Breast epithelium (tissue), 4 donors: ENCODE measurements around the gene PHAX. TPM values are rescaled to one million over a fixed set of nuclear protein-coding genes. Genes with fewer than 3 reads are reported as not detected.
"Not testable (repeated sequence)": the region's sequence is repeated elsewhere in the genome, so short reads cannot be mapped to it uniquely, and the experiment has no call there.

Experiments
- DNase-seq, 2 donors: peaks; one replicate each; pipeline ENCODE4 v3.0.0-alpha.2; 2019; ENCODE audit warnings: low spot score in 2 of 2
- H3K27ac ChIP-seq, 2 donors: fragments of 200-600 bp; sonication (generic) in 1 of 2; one replicate each; pipeline ENCODE4 v1.5.1; 2016 to 2019; ENCODE audit warnings: mild to moderate bottlenecking in 1 of 2
- H3K27me3 ChIP-seq, 2 donors: fragments of 200-600 bp; sonication (generic) in 1 of 2; one replicate each; pipeline versions ENCODE4 v1.5.1 to v1.6.0; 2017 to 2019; ENCODE audit warnings: control low read depth in 1 of 2, mild to moderate bottlenecking in 1 of 2
- H3K36me3 ChIP-seq: fragments of 200-600 bp; one replicate; pipeline ENCODE4 v1.5.1; 2019
- H3K4me1 ChIP-seq, 2 donors: fragments of 200-600 bp; sonication (generic); one replicate each; pipeline ENCODE4 v1.5.1; 2016 to 2019; ENCODE audit warnings: control low read depth in 1 of 2
- H3K4me3 ChIP-seq, 3 donors: fragments of 200-600 bp; sonication (generic); 1 replicate in 2 of 3; 2 replicates in 1 of 3; pipeline ENCODE4 v1.5.1; 2016 to 2019; ENCODE audit warnings: mild to moderate bottlenecking in 3 of 3, moderate library complexity in 2 of 3
- H3K9me3 ChIP-seq, 2 donors: fragments of 200-600 bp; sonication (generic) in 1 of 2; one replicate each; pipeline ENCODE4 v1.5.1; 2016 to 2019; ENCODE audit warnings: control low read depth in 1 of 2
- POLR2A ChIP-seq: fragments of 450-650 bp; IDR thresholded peaks from one replicate; pipeline ENCODE4 v1.6.1; 2016; ENCODE audit warnings: antibody characterized with exemption, mild to moderate bottlenecking, moderate library complexity
- POLR2AphosphoS5 ChIP-seq, 3 donors: sonication (generic); formaldehyde crosslinking; IDR thresholded peaks; one replicate each; pipeline ENCODE4 v1.6.1; 2017; ENCODE audit warnings: antibody characterized with exemption in 3 of 3
- intact Hi-C: fragments of 100-400 bp; cut with DNase I; formaldehyde crosslinking; loops from one replicate; pipeline ENCODE4 v1.15.1; 2023; ENCODE audit warnings: low total_unique reads
- total RNA-seq, 3 donors: library from RNA; depleted of rRNA; stranded (reverse); fragments of >200 nt; gene quantifications; one replicate each; pipeline ENCODE4 v1.1.0, GENCODE V29; 2016
- TF ChIP-seq, protein P1 (sequence below), 3 donors: fragments of 450-650 bp; IDR thresholded peaks; one replicate each; pipeline ENCODE4 v1.5.1; 2016 to 2017; ENCODE audit warnings: antibody characterized with exemption in 3 of 3, mild to moderate bottlenecking in 3 of 3, moderate library complexity in 3 of 3

PHAX gene
- total RNA-seq, 3 donors from 2014 or later: 44.9 to 58.7 (median 54.7) TPM

- H3K4me3 ChIP-seq: no peak overlapping the region
- no peaks in the 10 kb centered on the region for H3K4me1 ChIP-seq
- no peaks in the 10 kb centered on the region for H3K27me3 ChIP-seq
- intact Hi-C loops: no loop called here
- no peak for DNase-seq
- H3K36me3 ChIP-seq: no peaks in the 10 kb centered on the region
- no peak for TF ChIP-seq POLR2AphosphoS5 (IDR thresholded peaks at IDR 0.05)
- no peak for TF ChIP-seq POLR2A
- TF ChIP-seq, protein P1, sequence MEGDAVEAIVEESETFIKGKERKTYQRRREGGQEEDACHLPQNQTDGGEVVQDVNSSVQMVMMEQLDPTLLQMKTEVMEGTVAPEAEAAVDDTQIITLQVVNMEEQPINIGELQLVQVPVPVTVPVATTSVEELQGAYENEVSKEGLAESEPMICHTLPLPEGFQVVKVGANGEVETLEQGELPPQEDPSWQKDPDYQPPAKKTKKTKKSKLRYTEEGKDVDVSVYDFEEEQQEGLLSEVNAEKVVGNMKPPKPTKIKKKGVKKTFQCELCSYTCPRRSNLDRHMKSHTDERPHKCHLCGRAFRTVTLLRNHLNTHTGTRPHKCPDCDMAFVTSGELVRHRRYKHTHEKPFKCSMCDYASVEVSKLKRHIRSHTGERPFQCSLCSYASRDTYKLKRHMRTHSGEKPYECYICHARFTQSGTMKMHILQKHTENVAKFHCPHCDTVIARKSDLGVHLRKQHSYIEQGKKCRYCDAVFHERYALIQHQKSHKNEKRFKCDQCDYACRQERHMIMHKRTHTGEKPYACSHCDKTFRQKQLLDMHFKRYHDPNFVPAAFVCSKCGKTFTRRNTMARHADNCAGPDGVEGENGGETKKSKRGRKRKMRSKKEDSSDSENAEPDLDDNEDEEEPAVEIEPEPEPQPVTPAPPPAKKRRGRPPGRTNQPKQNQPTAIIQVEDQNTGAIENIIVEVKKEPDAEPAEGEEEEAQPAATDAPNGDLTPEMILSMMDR (IDR thresholded peaks at IDR 0.05): no peak
- no peaks in the 10 kb centered on the region for H3K9me3 ChIP-seq
- no peak overlapping the region for H3K27ac ChIP-seq
Observed at GRCh38 chr5:126615286-126615685, 14.5 kb downstream of the PHAX start.

- DNase-seq, intact Hi-C loops, H3K27ac ChIP-seq, H3K4me3 ChIP-seq, H3K4me1 ChIP-seq, H3K27me3 ChIP-seq, H3K9me3 ChIP-seq, H3K36me3 ChIP-seq: not testable (repeated sequence)
Observed at GRCh38 chr5:126617603-126618002, 16.9 kb downstream of the PHAX start.

DNA sequence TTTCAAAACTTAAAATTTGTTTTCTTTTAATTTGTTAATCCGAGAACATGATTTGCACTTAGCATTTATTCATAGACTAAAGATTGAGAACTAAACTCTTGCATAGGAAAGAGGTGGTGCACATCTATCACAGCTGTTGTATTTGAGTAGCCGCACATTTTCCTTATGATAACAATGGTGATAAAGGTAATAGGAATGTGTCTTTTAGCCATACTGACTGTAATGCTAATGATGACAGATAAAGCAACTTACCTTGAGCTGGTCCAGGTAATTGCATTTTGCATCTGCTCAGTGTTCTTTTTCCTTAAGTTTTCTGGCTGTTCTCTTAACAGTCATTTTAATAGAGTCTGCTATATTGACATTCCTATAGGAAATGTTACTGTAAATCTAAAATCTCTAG is 19.0 kb downstream of the PHAX start:
- Histone ChIP-seq H3K27ac (no peak overlapping the region), H3K9me3 (no peaks in the 10 kb centered on the region), H3K4me1 (no peaks in the 10 kb centered on the region), H3K36me3 (no peaks in the 10 kb centered on the region), H3K27me3 (no peaks in the 10 kb centered on the region), H3K4me3 (no peak overlapping the region)
- intact Hi-C loops: no loop called here
- DNase-seq: no peak
- no peak for TF ChIP-seq POLR2A

DNA sequence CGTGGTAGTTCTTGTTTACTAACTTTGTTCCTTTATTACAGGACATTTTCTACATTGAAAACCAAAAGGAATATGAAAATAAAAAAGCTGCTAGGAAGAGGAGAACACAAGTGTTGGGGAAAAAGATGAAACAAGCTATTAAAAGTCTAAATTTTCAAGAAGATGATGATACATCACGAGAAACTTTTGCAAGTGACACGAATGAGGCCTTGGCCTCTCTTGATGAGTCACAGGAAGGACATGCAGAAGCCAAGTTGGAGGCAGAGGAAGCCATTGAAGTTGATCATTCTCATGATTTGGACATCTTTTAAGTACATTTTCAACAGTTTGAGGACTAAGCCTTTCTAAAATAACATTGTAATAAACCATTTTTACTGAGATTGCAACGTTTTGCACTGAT is 23.8 kb downstream of the PHAX start:
- Histone ChIP-seq H3K27me3 (no peaks in the 10 kb centered on the region), H3K4me1 (no peaks in the 10 kb centered on the region), H3K27ac (peak overlapping the region; percentile 37 to 74), H3K9me3 (no peaks in the 10 kb centered on the region), H3K36me3 (no peaks in the 10 kb centered on the region), H3K4me3 (no peak overlapping the region)
- DNase-seq: no peak
- TF ChIP-seq POLR2A (no peak), POLR2AphosphoS5 (IDR thresholded peaks at IDR 0.05) (no peak)
- TF ChIP-seq, protein P1 (IDR thresholded peaks at IDR 0.05): no peak
- intact Hi-C loops: no loop called here

- no peaks in the 10 kb centered on the region for H3K27me3 ChIP-seq
- intact Hi-C loops: no loop called here
Observed at GRCh38 chr5:126628102-126628501, 27.4 kb downstream of the PHAX start.

DNA sequence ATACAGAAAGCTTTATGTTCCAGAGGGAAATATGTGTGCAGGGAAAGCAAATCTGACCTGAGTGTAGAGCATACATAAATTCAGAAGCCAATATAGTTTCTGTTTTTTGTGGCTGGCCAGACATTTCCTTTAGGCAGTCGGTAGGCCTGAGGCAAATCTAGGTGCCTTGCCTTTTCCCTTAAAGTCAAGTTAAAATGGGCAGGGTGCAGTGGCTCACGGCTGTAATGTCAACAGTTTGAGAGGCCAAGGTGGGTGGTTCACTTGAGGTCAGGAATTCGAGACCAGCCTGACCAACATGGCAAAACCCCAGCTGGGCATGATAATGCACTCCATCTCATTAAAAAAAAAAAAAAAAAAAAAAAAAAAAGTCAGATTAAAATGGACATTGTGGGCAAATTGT is 31.2 kb downstream of the PHAX start:
- intact Hi-C loops: no loop called here
- TF ChIP-seq, protein P1 (IDR thresholded peaks at IDR 0.05): no peak
- TF ChIP-seq POLR2AphosphoS5 (IDR thresholded peaks at IDR 0.05): no peak
- no peak for TF ChIP-seq POLR2A
- H3K4me1 ChIP-seq: no peaks in the 10 kb centered on the region
- H3K36me3 ChIP-seq: no peaks in the 10 kb centered on the region
- no peak overlapping the region for H3K27ac ChIP-seq
- no peak overlapping the region for H3K4me3 ChIP-seq
- H3K9me3 ChIP-seq: no peaks in the 10 kb centered on the region
- no peaks in the 10 kb centered on the region for H3K27me3 ChIP-seq
- no peak for DNase-seq

More at GRCh38 chr5:126628102-126628501, 27.4 kb downstream of the PHAX start:
- TF ChIP-seq POLR2A (no peak), POLR2AphosphoS5 (IDR thresholded peaks at IDR 0.05) (no peak)
- TF ChIP-seq, protein P1 (IDR thresholded peaks at IDR 0.05): no peak
- no peak for DNase-seq
- Histone ChIP-seq H3K36me3 (no peaks in the 10 kb centered on the region), H3K4me1 (no peaks in the 10 kb centered on the region), H3K4me3 (no peak overlapping the region), H3K9me3 (no peaks in the 10 kb centered on the region), H3K27ac (no peak overlapping the region)
